Measurements from ENCODE around the gene EDN2. TPM values are rescaled to one million over a fixed set of nuclear protein-coding genes. Genes with fewer than 3 reads are reported as not detected.
A peak's percentile ranks its signal among the peaks of the same experiment; 100 is the strongest.

Gene EDN2
- total and polyA plus RNA-seq, 8 donors = 1.5 to 71.8 (median 2.5) TPM; not detected in 3

- H3K27me3 ChIP-seq = peaks cover 0 to 13% (median 0%) of the 10 kb centered on the region in 3 donors
- no peaks in the 10 kb centered on the region for H3K36me3 ChIP-seq
- peak in 1 of 2 donors; percentile 48 for DNase-seq
- TF ChIP-seq POLR2A (IDR thresholded peaks at IDR 0.05) (no peak), POLR2AphosphoS5 (IDR thresholded peaks at IDR 0.05) (no peak), CTCF (IDR thresholded peaks at IDR 0.05) (no peak), EP300 (IDR thresholded peaks at IDR 0.05) (no peak)
- H3K4me1 ChIP-seq = peaks cover 22 to 30% (median 25%) of the 10 kb centered on the region in 4 donors
- intact Hi-C loops (cut with DNase I; ENCODE audit: low total_unique reads) = no loop called here
- 63 to 76% (median 73%) methylated on average over 5 to 15 of the region's 15 CpGs for WGBS, 5 donors
- no peak overlapping the region for H3K27ac ChIP-seq
- no peak overlapping the region for H3K4me3 ChIP-seq
- H3K9me3 ChIP-seq = no peaks in the 10 kb centered on the region
Observed at GRCh38 chr1:41435570-41436178, 48.8 kb downstream of the EDN2 start.

GRCh38 chr1:41434748-41435449 lies 49.6 kb downstream of the EDN2 start:
- intact Hi-C loops (cut with DNase I; ENCODE audit: low total_unique reads) = no loop called here
- Histone ChIP-seq H3K4me1 (peaks cover 22 to 35% (median 29%) of the 10 kb centered on the region in 4 donors), H3K36me3 (no peaks in the 10 kb centered on the region), H3K27me3 (peaks cover 0 to 13% (median 0%) of the 10 kb centered on the region in 3 donors), H3K27ac (no peak overlapping the region), H3K4me3 (no peak overlapping the region), H3K9me3 (no peaks in the 10 kb centered on the region)
- 78 to 85% (median 84%) methylated on average over 6 of the region's 6 CpGs for WGBS, 5 donors
- DNase-seq = no peak
- no peak for TF ChIP-seq CTCF (IDR thresholded peaks at IDR 0.05)
- TF ChIP-seq EP300 (IDR thresholded peaks at IDR 0.05) = no peak
- no peak for TF ChIP-seq POLR2A (IDR thresholded peaks at IDR 0.05)
- no peak for TF ChIP-seq POLR2AphosphoS5 (IDR thresholded peaks at IDR 0.05)

GRCh38 chr1:41434306-41434705 lies 50.2 kb downstream of the EDN2 start:
- intact Hi-C loops (cut with DNase I; ENCODE audit: low total_unique reads) = no loop called here
- TF ChIP-seq POLR2A (IDR thresholded peaks at IDR 0.05) (no peak), CTCF (IDR thresholded peaks at IDR 0.05) (no peak), EP300 (IDR thresholded peaks at IDR 0.05) (no peak), POLR2AphosphoS5 (IDR thresholded peaks at IDR 0.05) (no peak)
- Histone ChIP-seq H3K4me1 (peaks cover 22 to 39% (median 29%) of the 10 kb centered on the region in 4 donors), H3K27me3 (peaks cover 0 to 13% (median 0%) of the 10 kb centered on the region in 3 donors), H3K36me3 (no peaks in the 10 kb centered on the region), H3K27ac (no peak overlapping the region), H3K9me3 (no peaks in the 10 kb centered on the region), H3K4me3 (no peak overlapping the region)
- no peak for DNase-seq
- 90 to 96% (median 90%) methylated on average over 5 of the region's 5 CpGs for WGBS, 5 donors

GRCh38 chr1:41433501-41433900 lies 51.0 kb downstream of the EDN2 start:
- peak overlapping the region in 4 of 5 donors; percentile 31 to 67 (median 49) for H3K27ac ChIP-seq

More at GRCh38 chr1:41433501-41433900, 51.0 kb downstream of the EDN2 start:
- H3K36me3 ChIP-seq = no peaks in the 10 kb centered on the region
- WGBS, 5 donors = 76 to 87% (median 84%) methylated on average over 4 of the region's 4 CpGs
- TF ChIP-seq CTCF (IDR thresholded peaks at IDR 0.05) (no peak), POLR2AphosphoS5 (IDR thresholded peaks at IDR 0.05) (no peak), EP300 (IDR thresholded peaks at IDR 0.05) (no peak), POLR2A (IDR thresholded peaks at IDR 0.05) (no peak)
- DNase-seq = no peak
- no peak overlapping the region for H3K4me3 ChIP-seq
- H3K27me3 ChIP-seq = peaks cover 0 to 13% (median 0%) of the 10 kb centered on the region in 3 donors
- intact Hi-C loops (cut with DNase I; ENCODE audit: low total_unique reads) = no loop called here
- H3K9me3 ChIP-seq = no peaks in the 10 kb centered on the region
- peaks cover 22 to 39% (median 31%) of the 10 kb centered on the region in 4 donors for H3K4me1 ChIP-seq
